Keratinocyte (primary cell): ENCODE data around the gene MAPRE2. TPM values are rescaled to one million over a fixed set of nuclear protein-coding genes. Genes with fewer than 3 reads are reported as not detected.

Source experiments
- DNase-seq: peaks from one replicate; pipeline ENCODE4 v3.0.0-alpha.2; 2011; ENCODE audit warnings: low read depth, missing footprints, low spot score
- FAIRE-seq: peaks from 2 replicates; lab custom pipeline; 2011; peaks lifted over from hg19 to GRCh38; lab: Jason Lieb, UNC
- H2AFZ ChIP-seq: 2 replicates; pipeline ENCODE4 v1.6.0; 2012; ENCODE audit warnings: low read length, control low read depth, inconsistent platforms; ENCODE audit not compliant: control insufficient read depth
- H3K27ac ChIP-seq: 2 replicates; pipeline ENCODE4 v1.5.1; 2011; ENCODE audit warnings: low read length; ENCODE audit not compliant: control insufficient read depth, insufficient read depth
- H3K27me3 ChIP-seq: 3 replicates; pipeline ENCODE4 v1.6.0; 2011; ENCODE audit warnings: low read length; ENCODE audit not compliant: control insufficient read depth, insufficient read depth; ENCODE audit errors: extremely low read depth
- H3K36me3 ChIP-seq, 2 experiments: 2 replicates in 1 of 2; 3 replicates in 1 of 2; pipeline ENCODE4 v1.5.1; 2011; ENCODE audit warnings: low read length in 2 of 2, mild to moderate bottlenecking in 1 of 2; ENCODE audit not compliant: control insufficient read depth in 2 of 2, insufficient read depth in 2 of 2; ENCODE audit errors: extremely low read depth in 1 of 2
- H3K4me1 ChIP-seq: 3 replicates; pipeline ENCODE4 v1.5.1; 2011; ENCODE audit warnings: low read length; ENCODE audit not compliant: control insufficient read depth, insufficient read depth; ENCODE audit errors: extremely low read depth
- H3K4me2 ChIP-seq: 3 replicates; pipeline ENCODE4 v1.6.0; 2011; ENCODE audit warnings: low read depth, low read length; ENCODE audit not compliant: control insufficient read depth, insufficient read depth; ENCODE audit errors: extremely low read depth
- H3K4me3 ChIP-seq, 3 experiments: fragments of 200-600 bp in 1 of 3; sonication (generic) in 1 of 3; 2 replicates in 2 of 3; 3 replicates in 1 of 3; pipeline ENCODE4 v1.5.1; 2011 to 2016; ENCODE audit warnings: low read length in 3 of 3, mild to moderate bottlenecking in 3 of 3, control low read depth in 2 of 3, inconsistent platforms in 1 of 3, low read depth in 1 of 3, mixed read lengths in 1 of 3, mixed run types in 1 of 3, moderate library complexity in 1 of 3; ENCODE audit not compliant: control insufficient read depth in 2 of 3, insufficient read depth in 2 of 3; ENCODE audit errors: extremely low read depth in 1 of 3
- H3K79me2 ChIP-seq: 2 replicates; pipeline ENCODE4 v1.6.0; 2012; ENCODE audit warnings: low read length; ENCODE audit not compliant: control insufficient read depth, insufficient read depth
- H3K9ac ChIP-seq: 3 replicates; pipeline ENCODE4 v1.6.0; 2011; ENCODE audit warnings: low read length; ENCODE audit not compliant: control insufficient read depth, insufficient read depth; ENCODE audit errors: extremely low read depth
- H3K9me1 ChIP-seq: 3 replicates; pipeline ENCODE4 v1.6.0; 2011; ENCODE audit warnings: low read length; ENCODE audit not compliant: control insufficient read depth, insufficient read depth; ENCODE audit errors: extremely low read depth
- H3K9me3 ChIP-seq: 2 replicates; pipeline ENCODE4 v1.5.1; 2012; ENCODE audit warnings: low read depth, low read length; ENCODE audit not compliant: control insufficient read depth
- H4K20me1 ChIP-seq: 3 replicates; pipeline ENCODE4 v1.6.0; 2011; ENCODE audit warnings: low read length; ENCODE audit not compliant: control insufficient read depth, insufficient read depth; ENCODE audit errors: extremely low read depth
- CTCF ChIP-seq, 3 experiments: IDR thresholded peaks in 1 of 3; conservative IDR thresholded peaks in 1 of 3; optimal IDR thresholded peaks in 1 of 3; 2 replicates in 2 of 3; 3 replicates in 1 of 3; pipeline versions ENCODE3 to v1.5.1; 2011; ENCODE audit warnings: low read length in 3 of 3, mild to moderate bottlenecking in 3 of 3, moderate library complexity in 2 of 3, control low read depth in 1 of 3, inconsistent platforms in 1 of 3; ENCODE audit not compliant: insufficient read depth in 2 of 3; ENCODE audit errors: extremely low read depth in 1 of 3
- EZH2 ChIP-seq: IDR thresholded peaks from one replicate; pipeline ENCODE4 v1.6.1; 2012; ENCODE audit warnings: inconsistent platforms, mild to moderate bottlenecking, low read length, moderate library complexity
- dilution Hi-C: fragments of 300-500 bp; cut with MboI; formaldehyde crosslinking; loops from one replicate; pipeline ENCODE4 v1.7.0; 2020; ENCODE audit warnings: low sequenced_read_pairs; ENCODE audit not compliant: extremely low pct_ligation_motif_present
- polyA plus RNA-seq, 5 experiments: library from polyadenylated mRNA; depleted of rRNA in 3 of 5; stranded (reverse) in 3 of 5; stranded (forward) in 1 of 5; unstranded in 1 of 5; fragments of >200 nt; gene quantifications; 1 replicate in 1 of 5; 2 replicates in 3 of 5; 3 replicates in 1 of 5; pipeline versions ENCODE4 v1.2.1 to v1.2.3, GENCODE V29; 2011 to 2012; ENCODE audit warnings: missing spikeins in 2 of 5, low read depth in 1 of 5, low replicate concordance in 1 of 5

The MAPRE2 gene
- polyA plus RNA-seq, 1 donor (not counting 4 experiments of a cell fraction or from before 2014, with no cell fraction given), result 14.2 TPM

- no peak overlapping the region for H3K4me2 ChIP-seq
- H3K79me2 ChIP-seq, result no peaks in the 10 kb centered on the region
- no peak overlapping the region for H3K4me3 ChIP-seq
- H3K9me1 ChIP-seq, result no peaks in the 10 kb centered on the region
- no peak for DNase-seq
- H3K27ac ChIP-seq, result no peak overlapping the region
- no peak for TF ChIP-seq CTCF (optimal IDR thresholded peaks at IDR 0.05 in 1 of 3, IDR thresholded peaks at IDR 0.05 in 1 of 3, conservative IDR thresholded peaks at IDR 0.05 in 1 of 3; ENCODE audit: extremely low read depth in 1 of 3, insufficient read depth in 2 of 3, low read length in 3 of 3)
- no peak for TF ChIP-seq EZH2
- H2AFZ ChIP-seq, result no peak overlapping the region
- no peaks in the 10 kb centered on the region for H3K27me3 ChIP-seq
- H3K36me3 ChIP-seq, result no peaks in the 10 kb centered on the region
- dilution Hi-C loops, result no loop called here
- H4K20me1 ChIP-seq, result no peaks in the 10 kb centered on the region
- H3K9me3 ChIP-seq, result no peaks in the 10 kb centered on the region
- no peak overlapping the region for H3K9ac ChIP-seq
- FAIRE-seq, result no peak
- H3K4me1 ChIP-seq, result no peaks in the 10 kb centered on the region
Observed at GRCh38 chr18:35110059-35110458, 68.8 kb downstream of the MAPRE2 start.

- TF ChIP-seq EZH2 (no peak), CTCF (optimal IDR thresholded peaks at IDR 0.05 in 1 of 3, IDR thresholded peaks at IDR 0.05 in 1 of 3, conservative IDR thresholded peaks at IDR 0.05 in 1 of 3; ENCODE audit: extremely low read depth in 1 of 3, insufficient read depth in 2 of 3, low read length in 3 of 3) (no peak)
- no peaks in the 10 kb centered on the region for H3K27me3 ChIP-seq
- H3K4me3 ChIP-seq, result no peak overlapping the region
- H3K27ac ChIP-seq, result no peak overlapping the region
- dilution Hi-C loops, result no loop called here
- no peaks in the 10 kb centered on the region for H3K4me1 ChIP-seq
- no peaks in the 10 kb centered on the region for H3K9me3 ChIP-seq
- H3K9me1 ChIP-seq, result no peaks in the 10 kb centered on the region
- no peaks in the 10 kb centered on the region for H3K79me2 ChIP-seq
- DNase-seq (no peak), FAIRE-seq (no peak)
- H4K20me1 ChIP-seq, result no peaks in the 10 kb centered on the region
- no peaks in the 10 kb centered on the region for H3K36me3 ChIP-seq
- H2AFZ ChIP-seq, result no peak overlapping the region
- H3K4me2 ChIP-seq, result no peak overlapping the region
- no peak overlapping the region for H3K9ac ChIP-seq
Observed at GRCh38 chr18:35110554-35111485, 69.6 kb downstream of the MAPRE2 start.
